Activated B cell treated with CpG ODN at 0.5 μM for 24 hours (primary cell): ENCODE data around the gene SCN3B. TPM values are rescaled to one million over a fixed set of nuclear protein-coding genes. Genes with fewer than 3 reads are reported as not detected.

ENCODE experiments used
- ATAC-seq: fragments of 200-7000 bp; cut with Tn5 transposase; one replicate; pipeline ENCODE4 v1.10.0; 2021; ENCODE audit warnings: low read depth, mild to moderate bottlenecking, moderate library complexity
- CTCF ChIA-PET: fragments of 350-600 bp; sonication (Branson Sonifier 250); formaldehyde crosslinking; loops from one replicate; lab custom pipeline; 2021; ENCODE audit warnings: antibody characterized with exemption; lab: Charles Lee
- POLR2A ChIA-PET: fragments of 350-600 bp; sonication (Branson Sonifier 250); formaldehyde crosslinking; loops from one replicate; lab custom pipeline; 2021; ENCODE audit warnings: antibody characterized with exemption; lab: Charles Lee
- DNase-seq: peaks from one replicate; pipeline ENCODE4 v3.0.0; 2022
- H3K27ac Mint-ChIP-seq: one replicate; pipeline ENCODE4 v1.8.0; 2020; ENCODE audit warnings: mixed read lengths
- H3K27me3 Mint-ChIP-seq: one replicate; pipeline ENCODE4 v1.8.0; 2021; ENCODE audit warnings: mixed read lengths
- H3K36me3 Mint-ChIP-seq: one replicate; pipeline ENCODE4 v1.8.0; 2021; ENCODE audit warnings: low read depth, mixed read lengths
- H3K4me1 Mint-ChIP-seq: one replicate; pipeline ENCODE4 v1.8.0; 2021; ENCODE audit warnings: mixed read lengths
- H3K4me3 Mint-ChIP-seq: one replicate; pipeline ENCODE4 v1.8.0; 2020; ENCODE audit warnings: mild to moderate bottlenecking, mixed read lengths
- H3K9me3 Mint-ChIP-seq: one replicate; pipeline ENCODE4 v1.8.0; 2020; ENCODE audit warnings: mixed read lengths
- CTCF ChIP-seq: fragments of 200-600 bp; IDR thresholded peaks from one replicate; pipeline ENCODE4 v1.8.0; 2022; ENCODE audit warnings: antibody characterized with exemption, mild to moderate bottlenecking
- intact Hi-C: fragments of 100-400 bp; cut with micrococcal nuclease; formaldehyde crosslinking; loops from one replicate; pipeline ENCODE4 v1.15.1; 2024
- total RNA-seq: library from RNA; stranded (reverse); gene quantifications from 2 replicates; pipeline ENCODE4 v1.2.3, GENCODE V29; 2022

Gene SCN3B
- total RNA-seq, 1 donor from 2014 or later: not detected

- Mint-ChIP-seq H3K9me3 (no peaks in the 10 kb centered on the region), H3K36me3 (no peaks in the 10 kb centered on the region), H3K27me3 (peaks cover 15% of the 10 kb centered on the region), H3K4me3 (no peak overlapping the region), H3K4me1 (no peaks in the 10 kb centered on the region), H3K27ac (no peak overlapping the region)
- TF ChIP-seq CTCF: no peak
- ATAC-seq: no peak
- intact Hi-C loops: no loop called here
- no peak for DNase-seq
- ChIA-PET CTCF (no interaction called here), POLR2A (no interaction called here)
These were observed 30.2 kb upstream of the SCN3B start for GRCh38 chr11:123684601-123685000.

- CTCF ChIA-PET: no interaction called here
- intact Hi-C loops: no loop called here
- no peak for TF ChIP-seq CTCF
- DNase-seq (no peak), ATAC-seq (no peak)
- H3K9me3 Mint-ChIP-seq: no peaks in the 10 kb centered on the region
- POLR2A ChIA-PET: no interaction called here
- H3K4me3 Mint-ChIP-seq: no peak overlapping the region
- no peaks in the 10 kb centered on the region for H3K36me3 Mint-ChIP-seq
- no peak overlapping the region for H3K27ac Mint-ChIP-seq
- no peaks in the 10 kb centered on the region for H3K4me1 Mint-ChIP-seq
- H3K27me3 Mint-ChIP-seq: peaks cover 9% of the 10 kb centered on the region
These were observed 29.2 kb upstream of the SCN3B start for GRCh38 chr11:123683428-123684170.

GRCh38 chr11:123682696-123683410 lies 28.4 kb upstream of the SCN3B start:
- H3K4me3 Mint-ChIP-seq: no peak overlapping the region
- POLR2A ChIA-PET: no interaction called here
- CTCF ChIA-PET: no interaction called here
- no peak for TF ChIP-seq CTCF
- H3K36me3 Mint-ChIP-seq: no peaks in the 10 kb centered on the region
- no peaks in the 10 kb centered on the region for H3K9me3 Mint-ChIP-seq
- H3K27ac Mint-ChIP-seq: no peak overlapping the region
- intact Hi-C loops: no loop called here
- H3K4me1 Mint-ChIP-seq: no peaks in the 10 kb centered on the region
- peaks cover 8% of the 10 kb centered on the region for H3K27me3 Mint-ChIP-seq
- ATAC-seq (no peak), DNase-seq (no peak)

- Mint-ChIP-seq H3K4me1 (no peaks in the 10 kb centered on the region), H3K4me3 (no peak overlapping the region), H3K36me3 (no peaks in the 10 kb centered on the region), H3K27me3 (peaks cover 5% of the 10 kb centered on the region), H3K27ac (no peak overlapping the region), H3K9me3 (no peaks in the 10 kb centered on the region)
- POLR2A ChIA-PET: no interaction called here
- ATAC-seq (no peak), DNase-seq (no peak)
- CTCF ChIA-PET: no interaction called here
- intact Hi-C loops: no loop called here
- no peak for TF ChIP-seq CTCF
These were observed 26.6 kb upstream of the SCN3B start for GRCh38 chr11:123681030-123681429.

- DNase-seq (no peak), ATAC-seq (no peak)
- H3K36me3 Mint-ChIP-seq: no peaks in the 10 kb centered on the region
- intact Hi-C loops: no loop called here
- no peak for TF ChIP-seq CTCF
- H3K27ac Mint-ChIP-seq: no peak overlapping the region
- no peaks in the 10 kb centered on the region for H3K4me1 Mint-ChIP-seq
- no peaks in the 10 kb centered on the region for H3K9me3 Mint-ChIP-seq
- H3K4me3 Mint-ChIP-seq: no peak overlapping the region
- ChIA-PET POLR2A (no interaction called here), CTCF (no interaction called here)
- H3K27me3 Mint-ChIP-seq: peaks cover 5% of the 10 kb centered on the region
These were observed 23.8 kb upstream of the SCN3B start for GRCh38 chr11:123678246-123678645.
